ENCODE data around the gene ANP32E. TPM values are rescaled to one million over a fixed set of nuclear protein-coding genes. Genes with fewer than 3 reads are reported as not detected.

The ANP32E gene
- total and polyA plus RNA-seq, 2 of the 4 experiments (the other 2 are of a cell fraction): 5.9 to 18.4 TPM

DNA sequence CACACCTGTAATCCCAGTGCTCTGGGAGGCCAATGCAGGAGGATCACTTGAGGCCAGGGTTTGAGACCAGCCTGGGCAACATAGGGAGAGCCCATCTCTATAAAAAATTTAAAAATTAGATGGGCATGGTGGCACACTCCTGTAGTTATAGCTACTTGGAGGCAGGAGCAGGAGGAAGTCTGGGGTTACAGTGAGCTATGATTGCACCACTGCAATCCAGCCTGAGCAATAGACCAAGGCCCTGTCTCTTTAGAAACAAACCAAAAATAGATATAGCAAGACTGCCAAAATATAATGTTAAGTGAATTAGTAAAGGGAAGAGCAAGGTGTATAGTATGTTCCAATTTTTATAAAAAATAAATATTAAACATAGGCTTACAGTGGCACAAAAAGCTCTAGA lies 57.4 kb downstream of the ANP32E start:
- in situ Hi-C loops (cut with MboI; ENCODE audit: low sequenced_read_pairs) (no loop called here), intact Hi-C loops (cut with micrococcal nuclease) (no loop called here), dilution Hi-C loops (cut with HindIII; ENCODE audit: low sequenced_read_pairs, unreplicated experiment) (no loop called here)
- ATAC-seq (ENCODE audit: low read depth) (no peak), DNase-seq (no peak)
- Histone ChIP-seq H3K79me1 (ENCODE audit: low read depth in 1 of 2, low read length in 2 of 2) (no peaks in the 10 kb centered on the region), H3K27me3 (ENCODE audit: control insufficient read depth, insufficient read depth, low read length) (no peaks in the 10 kb centered on the region), H4K5ac (ENCODE audit: low read depth, low read length) (no peak overlapping the region), H3K36me3 (ENCODE audit: control insufficient read depth, insufficient read depth, low read length) (no peaks in the 10 kb centered on the region), H3K4me3 (ENCODE audit: insufficient read depth, low read depth, low read length) (no peak overlapping the region), H2BK120ac (ENCODE audit: low read depth, low read length) (no peak overlapping the region), H3K9ac (ENCODE audit: low read depth, low read length) (no peak overlapping the region), H2BK5ac (ENCODE audit: low read depth, low read length, poor library complexity, severe bottlenecking) (no peak overlapping the region), H3K4me2 (ENCODE audit: low read depth, low read length) (no peak overlapping the region), H2AFZ (replicated peaks; ENCODE audit: low read length, poor library complexity) (no peak overlapping the region), H3K56ac (ENCODE audit: extremely low read depth, insufficient read depth, low read length) (no peak overlapping the region), H2AK5ac (ENCODE audit: low read depth, low read length) (no peak overlapping the region), H3K9me1 (ENCODE audit: insufficient read depth, low read length) (no peaks in the 10 kb centered on the region), H2BK20ac (ENCODE audit: low read depth, low read length) (no peak overlapping the region), H2BK15ac (ENCODE audit: low read depth, low read length) (no peak overlapping the region), H3K18ac (ENCODE audit: low read depth, low read length) (no peak overlapping the region), H4K8ac (ENCODE audit: low read depth in 2 of 2, low read length in 2 of 2) (no peak overlapping the region), H3K9me3 (ENCODE audit: control insufficient read depth, insufficient read depth, low read length) (no peaks in the 10 kb centered on the region), H3K14ac (replicated peaks; ENCODE audit: low read depth, low read length) (no peak overlapping the region), H3K4ac (ENCODE audit: low read depth, low read length) (no peak overlapping the region), H4K20me1 (ENCODE audit: insufficient read depth, low read length) (no peaks in the 10 kb centered on the region), H3K27ac (ENCODE audit: insufficient read depth, low read length) (no peak overlapping the region), H2AK9ac (replicated peaks; ENCODE audit: low read depth, low read length, poor library complexity) (no peak overlapping the region), H3K23ac (ENCODE audit: low read depth, low read length) (no peak overlapping the region), H3K4me1 (ENCODE audit: control insufficient read depth, insufficient read depth, low read length) (no peaks in the 10 kb centered on the region), H4K91ac (ENCODE audit: insufficient read depth, low read depth, low read length) (no peak overlapping the region)
- no TSS peak for BruUV-seq (replicated peaks)
- CTCF ChIA-PET: interaction anchor here (0.6 to 1.6 kb wide), 4 partner anchors 8 to 124 kb away, joined by 3 to 12 read pairs (median 4); no protein-coding TSS in a partner anchor
- POLR2A ChIA-PET (ENCODE audit: unreplicated experiment): no interaction called here
- TF ChIP-seq RAD21 (IDR thresholded peaks at IDR 0.05; ENCODE audit: low read length) (no peak), BHLHE40 (IDR thresholded peaks at IDR 0.05; ENCODE audit: low read depth, low read length) (no peak), MAZ (IDR thresholded peaks at IDR 0.05; ENCODE audit: borderline replicate concordance, low read depth, low read length) (no peak), CEBPB (IDR thresholded peaks at IDR 0.05; ENCODE audit: low read depth, low read length) (no peak), CHD1 (IDR thresholded peaks at IDR 0.05; ENCODE audit: low read depth, low read length) (no peak), MAFK (IDR thresholded peaks at IDR 0.05; ENCODE audit: low read depth, low read length) (no peak), POLR2A (IDR thresholded peaks at IDR 0.05; ENCODE audit: low read depth, low read length) (no peak), RFX5 (IDR thresholded peaks at IDR 0.05; ENCODE audit: low read depth, low read length) (no peak), RCOR1 (IDR thresholded peaks at IDR 0.05; ENCODE audit: insufficient replicate concordance, low read length) (no peak), FOS (IDR thresholded peaks at IDR 0.05; ENCODE audit: low read depth, low read length) (no peak), MXI1 (IDR thresholded peaks at IDR 0.05; ENCODE audit: borderline replicate concordance, low read depth, low read length) (no peak)
- TF ChIP-seq, protein P1, sequence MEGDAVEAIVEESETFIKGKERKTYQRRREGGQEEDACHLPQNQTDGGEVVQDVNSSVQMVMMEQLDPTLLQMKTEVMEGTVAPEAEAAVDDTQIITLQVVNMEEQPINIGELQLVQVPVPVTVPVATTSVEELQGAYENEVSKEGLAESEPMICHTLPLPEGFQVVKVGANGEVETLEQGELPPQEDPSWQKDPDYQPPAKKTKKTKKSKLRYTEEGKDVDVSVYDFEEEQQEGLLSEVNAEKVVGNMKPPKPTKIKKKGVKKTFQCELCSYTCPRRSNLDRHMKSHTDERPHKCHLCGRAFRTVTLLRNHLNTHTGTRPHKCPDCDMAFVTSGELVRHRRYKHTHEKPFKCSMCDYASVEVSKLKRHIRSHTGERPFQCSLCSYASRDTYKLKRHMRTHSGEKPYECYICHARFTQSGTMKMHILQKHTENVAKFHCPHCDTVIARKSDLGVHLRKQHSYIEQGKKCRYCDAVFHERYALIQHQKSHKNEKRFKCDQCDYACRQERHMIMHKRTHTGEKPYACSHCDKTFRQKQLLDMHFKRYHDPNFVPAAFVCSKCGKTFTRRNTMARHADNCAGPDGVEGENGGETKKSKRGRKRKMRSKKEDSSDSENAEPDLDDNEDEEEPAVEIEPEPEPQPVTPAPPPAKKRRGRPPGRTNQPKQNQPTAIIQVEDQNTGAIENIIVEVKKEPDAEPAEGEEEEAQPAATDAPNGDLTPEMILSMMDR (conservative IDR thresholded peaks at IDR 0.05; ENCODE audit: low read depth, low read length): no peak
- TF ChIP-seq, protein P2, sequence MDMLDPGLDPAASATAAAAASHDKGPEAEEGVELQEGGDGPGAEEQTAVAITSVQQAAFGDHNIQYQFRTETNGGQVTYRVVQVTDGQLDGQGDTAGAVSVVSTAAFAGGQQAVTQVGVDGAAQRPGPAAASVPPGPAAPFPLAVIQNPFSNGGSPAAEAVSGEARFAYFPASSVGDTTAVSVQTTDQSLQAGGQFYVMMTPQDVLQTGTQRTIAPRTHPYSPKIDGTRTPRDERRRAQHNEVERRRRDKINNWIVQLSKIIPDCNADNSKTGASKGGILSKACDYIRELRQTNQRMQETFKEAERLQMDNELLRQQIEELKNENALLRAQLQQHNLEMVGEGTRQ (IDR thresholded peaks at IDR 0.05; ENCODE audit: low read depth, low read length): no peak
- TF ChIP-seq, protein P3, sequence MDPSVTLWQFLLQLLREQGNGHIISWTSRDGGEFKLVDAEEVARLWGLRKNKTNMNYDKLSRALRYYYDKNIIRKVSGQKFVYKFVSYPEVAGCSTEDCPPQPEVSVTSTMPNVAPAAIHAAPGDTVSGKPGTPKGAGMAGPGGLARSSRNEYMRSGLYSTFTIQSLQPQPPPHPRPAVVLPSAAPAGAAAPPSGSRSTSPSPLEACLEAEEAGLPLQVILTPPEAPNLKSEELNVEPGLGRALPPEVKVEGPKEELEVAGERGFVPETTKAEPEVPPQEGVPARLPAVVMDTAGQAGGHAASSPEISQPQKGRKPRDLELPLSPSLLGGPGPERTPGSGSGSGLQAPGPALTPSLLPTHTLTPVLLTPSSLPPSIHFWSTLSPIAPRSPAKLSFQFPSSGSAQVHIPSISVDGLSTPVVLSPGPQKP (IDR thresholded peaks at IDR 0.05; ENCODE audit: borderline replicate concordance, low read depth, low read length): no peak

All from IMR-90 (cell line).